ENCODE data around the gene CARS2. TPM values are rescaled to one million over a fixed set of nuclear protein-coding genes. Genes with fewer than 3 reads are reported as not detected.
A peak's percentile ranks its signal among the peaks of the same experiment; 100 is the strongest.

The CARS2 gene
- total and polyA plus RNA-seq, 2 of the 8 experiments (the other 6 are each of a cell fraction or from before 2014, with no cell fraction given): 47.7 to 55.9 TPM

DNA sequence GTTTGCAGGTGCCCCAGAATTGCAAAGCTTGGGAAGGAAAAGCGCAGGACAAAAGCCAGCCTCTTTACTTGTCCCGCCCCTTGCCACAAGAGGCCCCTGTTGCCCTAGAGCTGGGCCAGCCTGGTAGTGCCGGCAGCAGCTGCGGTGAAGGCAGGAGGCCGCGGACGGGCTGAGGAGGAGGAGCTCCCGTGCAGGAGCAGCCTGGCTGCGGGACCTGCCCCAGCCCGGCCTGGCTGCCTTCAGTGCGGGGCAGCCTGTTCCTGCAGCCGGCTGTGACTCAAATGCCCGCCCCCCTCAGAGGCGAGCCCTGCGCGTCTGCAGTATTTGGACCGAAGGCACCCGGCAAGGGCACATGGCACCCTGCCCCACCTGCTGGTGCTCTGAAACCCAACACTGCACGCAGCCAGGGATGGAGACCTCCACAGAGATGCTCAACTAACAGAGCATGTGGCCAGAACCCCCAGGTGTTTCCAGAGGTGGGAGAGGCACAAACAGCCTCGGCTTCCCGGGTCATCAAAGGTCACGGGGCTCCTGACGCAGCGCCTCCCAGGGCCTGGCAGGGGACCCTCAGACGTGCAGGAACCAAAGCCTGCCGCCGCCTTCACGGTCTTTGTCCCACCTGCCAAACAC, 60.9 kb downstream of the CARS2 start (continued):
- no peak for TF ChIP-seq TEAD4 (IDR thresholded peaks at IDR 0.05; ENCODE audit: low read depth, low read length)
- no peak for TF ChIP-seq SIRT6 (IDR thresholded peaks at IDR 0.05; ENCODE audit: low read length)
- 0 out of 2 replicates have a peak, but pooled peaks have one; percentile 8 for TF ChIP-seq NRF1 (IDR thresholded peaks at IDR 0.05; ENCODE audit: low read depth, low read length)
- TF ChIP-seq TBP (IDR thresholded peaks at IDR 0.05; ENCODE audit: low read depth, low read length): peak; percentile 94
- TF ChIP-seq GTF2F1 (IDR thresholded peaks at IDR 0.05; ENCODE audit: borderline replicate concordance, low read depth, low read length): peak; percentile 46; the same call in 1 of the 2 replicates
- TF ChIP-seq POLR2AphosphoS5 (IDR thresholded peaks at IDR 0.05; ENCODE audit: low read depth, low read length): peak; percentile 57; the same call in 1 of the 2 replicates
- peak; percentile 93 for TF ChIP-seq RAD21 (IDR thresholded peaks at IDR 0.05 in 1 of 2, conservative IDR thresholded peaks at IDR 0.05 in 1 of 2; ENCODE audit: low read depth in 2 of 2, low read length in 2 of 2)
- TF ChIP-seq ASH2L (IDR thresholded peaks at IDR 0.05; ENCODE audit: low read length): peak; percentile 59
- TF ChIP-seq TAF1 (IDR thresholded peaks at IDR 0.05; ENCODE audit: low read depth, low read length): peak; percentile 57
- peak; percentile 34; the same call in 1 of the 2 replicates for TF ChIP-seq E2F6 (IDR thresholded peaks at IDR 0.05)
- peak; percentile 83 for TF ChIP-seq MAX (IDR thresholded peaks at IDR 0.05)
- peak; percentile 46 for TF ChIP-seq CREB1 (IDR thresholded peaks at IDR 0.05)
- peak in 1 of 2 experiments; percentile 66; a peak in 1 of 4 replicates for TF ChIP-seq SIN3A (conservative IDR thresholded peaks at IDR 0.05 in 1 of 2, IDR thresholded peaks at IDR 0.05 in 1 of 2; ENCODE audit: low read depth in 1 of 2, low read length in 2 of 2)
- no peak for TF ChIP-seq CTBP2 (IDR thresholded peaks at IDR 0.05; ENCODE audit: borderline replicate concordance, insufficient read depth, insufficient read length, low read length)
- TF ChIP-seq JUND (IDR thresholded peaks at IDR 0.05; ENCODE audit: low read length): 0 out of 2 replicates have a peak, but pooled peaks have one; percentile 6
- no peak for TF ChIP-seq NANOG (IDR thresholded peaks at IDR 0.05; ENCODE audit: insufficient read depth, low read depth, low read length, poor library complexity, severe bottlenecking)

Measured in H1 (cell line).